ENCODE measurements around the gene SLC25A33.

DNA sequence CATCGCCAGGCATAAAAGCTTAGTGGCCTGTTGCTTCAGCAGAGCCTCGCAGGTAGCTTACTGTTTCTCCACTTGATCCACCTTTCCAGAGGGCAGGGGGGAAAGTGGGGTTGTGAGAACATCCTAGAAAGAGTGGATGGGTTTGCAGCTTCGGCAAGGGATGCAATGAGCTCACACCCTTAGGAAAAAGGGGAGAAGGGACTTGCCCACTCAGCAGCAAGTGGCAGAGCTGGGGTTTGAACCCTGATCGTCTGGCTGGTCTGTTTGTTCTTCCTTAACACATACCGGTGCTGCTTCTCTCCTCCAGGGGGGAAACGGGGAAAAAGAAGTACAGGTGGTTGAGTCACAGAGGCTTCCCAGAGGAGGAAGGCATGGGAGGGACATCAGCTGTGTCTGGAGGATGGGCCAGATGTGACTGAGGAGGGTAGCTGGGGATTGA lies 50.5 kb downstream of the SLC25A33 start:
- no peak for TF ChIP-seq POLR2A (IDR thresholded peaks at IDR 0.05)
- TF ChIP-seq CTCF (IDR thresholded peaks at IDR 0.05 in 4 of 5, conservative IDR thresholded peaks at IDR 0.05 in 1 of 5) = no peak
